ENCODE data around the gene IL1A.

GRCh38 chr2:112727276-112728028, 56.8 kb downstream of the IL1A start:
- TF ChIP-seq CTCF (IDR thresholded peaks at IDR 0.05) (no peak), RFX5 (IDR thresholded peaks at IDR 0.05; ENCODE audit: low read length) (no peak), NFIC (IDR thresholded peaks at IDR 0.05; ENCODE audit: borderline replicate concordance) (no peak), POLR2AphosphoS5 (IDR thresholded peaks at IDR 0.05; ENCODE audit: low read depth, low read length) (no peak), EP300 (IDR thresholded peaks at IDR 0.05; ENCODE audit: borderline replicate concordance in 1 of 2, low read depth in 1 of 2, low read length in 1 of 2) (no peak), IRF3 (IDR thresholded peaks at IDR 0.05; ENCODE audit: low read depth, low read length) (no peak), RXRA (IDR thresholded peaks at IDR 0.05; ENCODE audit: borderline replicate concordance, low read depth) (no peak), EZH2phosphoT487 (IDR thresholded peaks at IDR 0.05; ENCODE audit: borderline replicate concordance, low read depth) (no peak), TAF1 (IDR thresholded peaks at IDR 0.05; ENCODE audit: borderline replicate concordance, low read depth, low read length) (no peak), NRF1 (IDR thresholded peaks at IDR 0.05; ENCODE audit: low read depth, low read length) (no peak), USF1 (IDR thresholded peaks at IDR 0.05; ENCODE audit: borderline replicate concordance, low read depth) (no peak), JUND (IDR thresholded peaks at IDR 0.05) (no peak), GABPA (IDR thresholded peaks at IDR 0.05; ENCODE audit: low read depth) (no peak)
